Measurements from ENCODE around the gene HNF1A.

The HNF1A gene

DNA sequence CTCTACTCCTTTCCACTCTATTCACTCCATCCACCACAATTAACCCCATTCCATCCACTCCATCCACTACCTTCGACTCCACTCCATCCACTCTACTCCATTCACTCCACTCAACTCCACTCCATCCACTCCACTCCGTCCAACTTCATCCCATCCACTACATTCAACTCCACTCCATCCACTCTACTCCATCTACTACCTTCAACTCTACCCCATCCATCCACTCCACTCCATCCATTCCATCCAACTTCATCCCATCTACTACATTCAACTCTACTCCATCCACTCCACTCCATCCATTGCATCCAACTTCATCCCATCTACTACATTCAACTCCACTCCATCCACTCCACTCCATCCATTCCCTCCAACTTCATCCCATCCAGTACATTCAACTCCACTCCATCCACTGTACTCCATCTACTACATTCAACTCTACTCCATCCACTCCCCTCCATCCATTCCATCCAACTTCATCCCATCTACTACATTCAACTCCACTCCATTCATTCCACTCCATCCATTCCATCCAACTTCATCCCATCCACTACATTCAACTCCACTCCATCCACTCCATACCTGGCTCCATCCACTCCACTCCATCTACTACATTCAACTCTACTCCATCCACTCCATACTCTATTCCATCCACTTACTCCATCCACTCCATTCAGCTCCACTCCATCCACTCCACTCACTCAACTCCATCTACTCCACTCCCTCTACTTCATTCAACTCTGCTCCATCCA lies 16.4 kb downstream of the HNF1A start:
- TF ChIP-seq CTCF (IDR thresholded peaks at IDR 0.05; ENCODE audit: insufficient read depth, low read depth, low read length, missing control alignments): no peak
- no peak overlapping the region for H3K4me3 ChIP-seq (ENCODE audit: low read length)
- DNase-seq (ENCODE audit: low read depth): peak; percentile 28

GRCh38 chr12:120996133-120996746 lies 17.9 kb downstream of the HNF1A start:
- DNase-seq (ENCODE audit: low read depth): no peak
- no peak for TF ChIP-seq CTCF (IDR thresholded peaks at IDR 0.05; ENCODE audit: insufficient read depth, low read depth, low read length, missing control alignments)
- H3K4me3 ChIP-seq (ENCODE audit: low read length): no peak overlapping the region

DNA sequence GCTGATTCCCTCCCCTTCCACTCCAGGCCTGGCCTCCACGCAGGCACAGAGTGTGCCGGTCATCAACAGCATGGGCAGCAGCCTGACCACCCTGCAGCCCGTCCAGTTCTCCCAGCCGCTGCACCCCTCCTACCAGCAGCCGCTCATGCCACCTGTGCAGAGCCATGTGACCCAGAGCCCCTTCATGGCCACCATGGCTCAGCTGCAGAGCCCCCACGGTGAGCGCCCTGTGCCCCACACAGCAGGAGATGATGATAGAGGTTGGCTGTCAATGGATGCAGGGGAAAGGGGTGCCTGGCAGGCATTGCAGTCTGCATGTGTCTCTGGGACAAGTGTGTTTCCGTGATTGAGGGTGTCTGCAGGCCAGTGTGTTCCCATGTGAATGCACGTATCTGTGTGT lies 19.1 kb downstream of the HNF1A start:
- no peak overlapping the region for H3K4me3 ChIP-seq (ENCODE audit: low read length)
- DNase-seq (ENCODE audit: low read depth): no peak
- TF ChIP-seq CTCF (IDR thresholded peaks at IDR 0.05; ENCODE audit: insufficient read depth, low read depth, low read length, missing control alignments): no peak

GRCh38 chr12:120998435-120998834 lies 20.1 kb downstream of the HNF1A start:
- DNase-seq (ENCODE audit: low read depth): no peak
- no peak for TF ChIP-seq CTCF (IDR thresholded peaks at IDR 0.05; ENCODE audit: insufficient read depth, low read depth, low read length, missing control alignments)

GRCh38 chr12:120999191-121000120 lies 21.1 kb downstream of the HNF1A start:
- no peak for DNase-seq (ENCODE audit: low read depth)
- TF ChIP-seq CTCF (IDR thresholded peaks at IDR 0.05; ENCODE audit: insufficient read depth, low read depth, low read length, missing control alignments): no peak
- no peak overlapping the region for H3K4me3 ChIP-seq (ENCODE audit: low read length)

More at GRCh38 chr12:120998435-120998834, 20.1 kb downstream of the HNF1A start:
- H3K4me3 ChIP-seq (ENCODE audit: low read length): no peak overlapping the region

- no peak for TF ChIP-seq CTCF (IDR thresholded peaks at IDR 0.05; ENCODE audit: insufficient read depth, low read depth, low read length, missing control alignments)
- H3K4me3 ChIP-seq (ENCODE audit: low read length): no peak overlapping the region
- no peak for DNase-seq (ENCODE audit: low read depth)
Observed at GRCh38 chr12:121000530-121000929, 22.2 kb downstream of the HNF1A start.

Measured in epithelial cell of esophagus (primary cell).